ENCODE data around the gene TSPYL6.
"Not testable (repeated sequence)": the region's sequence is repeated elsewhere in the genome, so short reads cannot be mapped to it uniquely, and the experiment has no call there.

TSPYL6 gene

GRCh38 chr2:54256091-54256694, at the start of gene TSPYL6:
Gene TSPYL6, minus strand, starts transcription at chr2:54256229. Its CDS starts 78 bp downstream, at chr2:54256151.
- DNase-seq (ENCODE audit: low read depth): no peak

- no peak for DNase-seq (ENCODE audit: low read depth)
Measured at GRCh38 chr2:54303631-54304030, 47.6 kb upstream of the TSPYL6 start.

- DNase-seq (ENCODE audit: low read depth): no peak
Measured at GRCh38 chr2:54298514-54298913, 42.5 kb upstream of the TSPYL6 start.

- DNase-seq (ENCODE audit: low read depth): no peak
Measured at GRCh38 chr2:54295911-54296310, 39.9 kb upstream of the TSPYL6 start.

GRCh38 chr2:54294665-54295064, 38.6 kb upstream of the TSPYL6 start:
- DNase-seq (ENCODE audit: low read depth): not testable (repeated sequence)

- no peak for DNase-seq (ENCODE audit: low read depth)
Measured at GRCh38 chr2:54290356-54291025, 34.5 kb upstream of the TSPYL6 start.

GRCh38 chr2:54289917-54290316, 33.9 kb upstream of the TSPYL6 start:
- no peak for DNase-seq (ENCODE audit: low read depth)

- DNase-seq (ENCODE audit: low read depth): peak; percentile 43
Measured at GRCh38 chr2:54287532-54287931, 31.5 kb upstream of the TSPYL6 start.

- no peak for DNase-seq (ENCODE audit: low read depth)
Measured at GRCh38 chr2:54285451-54285850, 29.4 kb upstream of the TSPYL6 start.

GRCh38 chr2:54284826-54285225, 28.8 kb upstream of the TSPYL6 start:
- no peak for DNase-seq (ENCODE audit: low read depth)

GRCh38 chr2:54279385-54279784, 23.4 kb upstream of the TSPYL6 start:
- DNase-seq (ENCODE audit: low read depth): no peak

GRCh38 chr2:54275541-54275940, 19.5 kb upstream of the TSPYL6 start:
- no peak for DNase-seq (ENCODE audit: low read depth)

- DNase-seq (ENCODE audit: low read depth): peak; percentile 27
Measured at GRCh38 chr2:54274781-54275242, 18.8 kb upstream of the TSPYL6 start.

- DNase-seq (ENCODE audit: low read depth): no peak
Measured at GRCh38 chr2:54271843-54272627, 16.0 kb upstream of the TSPYL6 start.

GRCh38 chr2:54271189-54271588, 15.2 kb upstream of the TSPYL6 start:
- no peak for DNase-seq (ENCODE audit: low read depth)

GRCh38 chr2:54267577-54267976, 11.5 kb upstream of the TSPYL6 start:
- no peak for DNase-seq (ENCODE audit: low read depth)

- not testable (repeated sequence) for DNase-seq (ENCODE audit: low read depth)
Measured at GRCh38 chr2:54265081-54265480, 9.1 kb upstream of the TSPYL6 start.

- peak; percentile 18 for DNase-seq (ENCODE audit: low read depth)
Measured at GRCh38 chr2:54262015-54262765, 6.2 kb upstream of the TSPYL6 start.

GRCh38 chr2:54261537-54261936, 5.5 kb upstream of the TSPYL6 start:
- no peak for DNase-seq (ENCODE audit: low read depth)

GRCh38 chr2:54260241-54260595, 4.2 kb upstream of the TSPYL6 start:
- DNase-seq (ENCODE audit: low read depth): no peak

GRCh38 chr2:54259413-54260240, 3.6 kb upstream of the TSPYL6 start:
- DNase-seq (ENCODE audit: low read depth): no peak

Data from fibroblast of gingiva (primary cell).